Suprapubic skin (tissue), 4 donors: ENCODE measurements around the gene DPY19L3. TPM values are rescaled to one million over a fixed set of nuclear protein-coding genes. Genes with fewer than 3 reads are reported as not detected.
"Not testable (repeated sequence)": the region's sequence is repeated elsewhere in the genome, so short reads cannot be mapped to it uniquely, and the experiment has no call there.

Source experiments
- DNase-seq, 2 donors: peaks; one replicate each; pipeline ENCODE4 v3.0.0-alpha.2; 2019; ENCODE audit warnings: low spot score in 2 of 2
- H3K27ac ChIP-seq: fragments of 200-600 bp; sonication (generic); one replicate; pipeline ENCODE4 v1.5.1; 2019
- H3K27me3 ChIP-seq: fragments of 200-600 bp; sonication (generic); one replicate; pipeline ENCODE4 v1.5.1; 2019
- H3K36me3 ChIP-seq: fragments of 200-600 bp; sonication (generic); one replicate; pipeline ENCODE4 v1.5.1; 2019
- H3K4me1 ChIP-seq: fragments of 200-600 bp; sonication (generic); one replicate; pipeline ENCODE4 v1.5.1; 2019
- H3K4me3 ChIP-seq: fragments of 200-600 bp; sonication (generic); one replicate; pipeline ENCODE4 v1.5.1; 2019; ENCODE audit warnings: mild to moderate bottlenecking
- H3K9me3 ChIP-seq: fragments of 200-600 bp; sonication (generic); one replicate; pipeline ENCODE4 v1.5.1; 2019
- CTCF ChIP-seq, 2 donors: fragments of 200-600 bp in 1 of 2; fragments of 450-650 bp in 1 of 2; sonication (generic) in 1 of 2; IDR thresholded peaks; one replicate each; pipeline ENCODE4 v1.5.1; 2016 to 2019; ENCODE audit warnings: antibody characterized with exemption in 2 of 2, mild to moderate bottlenecking in 1 of 2, moderate library complexity in 1 of 2
- EP300 ChIP-seq: sonication (generic); formaldehyde crosslinking; IDR thresholded peaks from one replicate; pipeline ENCODE4 v1.6.1; 2017; ENCODE audit warnings: antibody characterized with exemption
- POLR2A ChIP-seq, 2 donors: fragments of 450-650 bp; IDR thresholded peaks; one replicate each; pipeline ENCODE4 v1.6.1; 2017; ENCODE audit warnings: antibody characterized with exemption in 2 of 2, mild to moderate bottlenecking in 2 of 2, moderate library complexity in 2 of 2
- POLR2AphosphoS5 ChIP-seq, 3 donors: sonication (generic); formaldehyde crosslinking; IDR thresholded peaks; one replicate each; pipeline ENCODE4 v1.6.1; 2017; ENCODE audit warnings: antibody characterized with exemption in 3 of 3
- WGBS: methylation state at CpG from one replicate; pipeline ENCODE4 v1.1.5; 2018; 5-methylcytosine and 5-hydroxymethylcytosine counted together
- total RNA-seq, 4 donors: library from RNA; depleted of rRNA; stranded (reverse); fragments of >200 nt; gene quantifications; one replicate each; pipeline ENCODE4 v1.1.0, GENCODE V29; 2016

DPY19L3 gene
- total RNA-seq, 4 donors from 2014 or later, result 10.1 to 32.0 (median 15.2) TPM

DNA sequence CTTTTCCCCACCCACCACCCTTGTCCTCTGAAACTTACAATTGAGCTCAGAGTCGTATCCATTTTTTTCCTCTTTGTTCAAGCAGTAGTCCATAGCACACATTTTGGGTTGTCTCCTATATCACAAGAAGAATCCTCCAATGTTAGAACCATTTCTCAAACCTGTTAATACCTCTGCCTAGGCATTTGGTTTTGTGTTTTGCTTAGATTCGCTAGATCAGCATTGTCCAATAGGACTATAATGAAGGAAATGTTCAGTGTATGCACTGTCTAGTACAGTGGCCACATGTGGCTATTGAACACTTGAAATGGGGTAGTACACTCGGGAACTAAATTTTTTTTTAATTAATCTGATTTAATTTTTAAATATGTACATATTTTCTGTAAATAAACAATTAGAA lies 12.6 kb downstream of the DPY19L3 start:
- DNase-seq, result no peak
- Histone ChIP-seq H3K27me3 (no peaks in the 10 kb centered on the region), H3K4me3 (no peak overlapping the region), H3K9me3 (no peaks in the 10 kb centered on the region), H3K36me3 (peaks cover 22% of the 10 kb centered on the region), H3K4me1 (no peaks in the 10 kb centered on the region), H3K27ac (no peak overlapping the region)
- TF ChIP-seq CTCF (IDR thresholded peaks at IDR 0.05) (no peak), POLR2A (IDR thresholded peaks at IDR 0.05) (no peak), EP300 (no peak), POLR2AphosphoS5 (IDR thresholded peaks at IDR 0.05) (no peak)
- WGBS, result 84% methylated on average over 3 of the region's 3 CpGs

DNA sequence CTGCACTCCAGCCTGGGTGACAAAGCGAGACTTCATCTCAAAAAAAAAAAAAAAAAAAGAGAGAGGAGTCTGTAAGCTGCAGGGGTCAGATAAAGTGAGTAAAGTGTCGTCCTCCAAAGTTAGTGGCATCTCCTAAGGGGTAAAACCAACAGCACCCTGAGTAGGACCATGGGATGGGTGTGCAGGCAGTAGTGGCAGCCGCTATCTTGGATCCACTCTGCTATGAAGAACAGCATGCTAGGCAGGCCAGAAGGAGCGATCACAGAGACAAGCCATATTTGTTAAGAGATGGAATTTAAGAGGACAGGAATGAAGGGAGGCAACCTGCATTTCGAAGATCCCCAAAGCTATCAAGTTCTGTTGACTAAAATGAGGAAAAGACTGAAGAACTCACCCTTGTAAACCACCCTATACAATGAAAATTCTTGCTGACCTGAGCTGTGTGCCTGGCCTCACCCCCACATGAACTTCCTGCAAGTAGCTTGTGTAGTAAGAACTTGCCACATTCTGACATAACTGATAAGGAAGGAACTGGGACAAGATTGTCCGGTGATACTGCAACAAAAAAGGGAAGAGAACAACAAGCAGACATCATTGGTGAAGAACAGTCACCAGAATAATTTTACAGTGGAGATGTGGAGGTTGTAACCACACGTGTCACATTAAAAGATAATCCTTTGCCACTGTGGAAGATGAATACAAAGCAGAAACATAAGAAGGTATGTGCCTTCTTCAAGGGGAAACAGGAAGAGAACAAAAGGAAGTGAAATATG lies 16.2 kb downstream of the DPY19L3 start:
- DNase-seq, result no peak
- no peaks in the 10 kb centered on the region for H3K27me3 ChIP-seq
- no peaks in the 10 kb centered on the region for H3K4me1 ChIP-seq
- H3K9me3 ChIP-seq, result no peaks in the 10 kb centered on the region
- H3K36me3 ChIP-seq, result peaks cover 3% of the 10 kb centered on the region
- no peak overlapping the region for H3K4me3 ChIP-seq
- 70% methylated on average over 7 of the region's 7 CpGs for WGBS
- TF ChIP-seq POLR2AphosphoS5 (IDR thresholded peaks at IDR 0.05) (no peak), POLR2A (IDR thresholded peaks at IDR 0.05) (no peak), CTCF (IDR thresholded peaks at IDR 0.05) (no peak), EP300 (no peak)
- no peak overlapping the region for H3K27ac ChIP-seq

GRCh38 chr19:32422435-32422834 lies 16.9 kb downstream of the DPY19L3 start:
- no peak overlapping the region for H3K27ac ChIP-seq
- H3K27me3 ChIP-seq, result no peaks in the 10 kb centered on the region
- no peaks in the 10 kb centered on the region for H3K9me3 ChIP-seq
- no peak for DNase-seq
- H3K4me1 ChIP-seq, result no peaks in the 10 kb centered on the region
- H3K4me3 ChIP-seq, result no peak overlapping the region
- 78% methylated on average over 3 of the region's 3 CpGs for WGBS
- H3K36me3 ChIP-seq, result peaks cover 3% of the 10 kb centered on the region
- TF ChIP-seq EP300 (no peak), CTCF (IDR thresholded peaks at IDR 0.05) (no peak), POLR2AphosphoS5 (IDR thresholded peaks at IDR 0.05) (no peak), POLR2A (IDR thresholded peaks at IDR 0.05) (no peak)

GRCh38 chr19:32423944-32424343 lies 18.4 kb downstream of the DPY19L3 start:
- H3K9me3 ChIP-seq, H3K4me1 ChIP-seq, H3K27ac ChIP-seq, H3K4me3 ChIP-seq, H3K36me3 ChIP-seq, DNase-seq, H3K27me3 ChIP-seq: not testable (repeated sequence)
- WGBS, result 69% methylated on average over 3 of the region's 3 CpGs

GRCh38 chr19:32427536-32427935 lies 22.0 kb downstream of the DPY19L3 start:
- Histone ChIP-seq H3K27me3 (no peaks in the 10 kb centered on the region), H3K27ac (no peak overlapping the region), H3K36me3 (peaks cover 5% of the 10 kb centered on the region), H3K4me1 (no peaks in the 10 kb centered on the region), H3K4me3 (no peak overlapping the region), H3K9me3 (no peaks in the 10 kb centered on the region)
- 85% methylated on average over 3 of the region's 3 CpGs for WGBS
- TF ChIP-seq POLR2AphosphoS5 (IDR thresholded peaks at IDR 0.05), result no peak
- TF ChIP-seq POLR2A (IDR thresholded peaks at IDR 0.05), result no peak
- no peak for TF ChIP-seq EP300
- no peak for TF ChIP-seq CTCF (IDR thresholded peaks at IDR 0.05)
- DNase-seq, result no peak

GRCh38 chr19:32436692-32437091 lies 31.1 kb downstream of the DPY19L3 start:
- no peak overlapping the region for H3K27ac ChIP-seq
- peaks cover 24% of the 10 kb centered on the region for H3K36me3 ChIP-seq
- no peak overlapping the region for H3K4me3 ChIP-seq
- no peaks in the 10 kb centered on the region for H3K9me3 ChIP-seq
- no peak for DNase-seq
- TF ChIP-seq POLR2AphosphoS5 (IDR thresholded peaks at IDR 0.05) (no peak), POLR2A (IDR thresholded peaks at IDR 0.05) (no peak), CTCF (IDR thresholded peaks at IDR 0.05) (no peak), EP300 (no peak)
- WGBS, result 96% methylated on average over 6 of the region's 6 CpGs
- no peaks in the 10 kb centered on the region for H3K4me1 ChIP-seq
- H3K27me3 ChIP-seq, result no peaks in the 10 kb centered on the region
